IMR-90 (cell line): ENCODE data around the gene CHN2.

Source experiments
- CEBPB ChIP-seq: IDR thresholded peaks from 2 replicates; pipeline ENCODE4 v1.6.1; 2012; ENCODE audit warnings: low read depth, low read length, improper control_type of control experiment
- CTCF ChIP-seq: conservative IDR thresholded peaks from 2 replicates; pipeline ENCODE4 v1.5.1; 2012; ENCODE audit warnings: mild to moderate bottlenecking, low read depth, low read length, improper control_type of control experiment
- ELK1 ChIP-seq: fragments of 150-350 bp; IDR thresholded peaks from 2 replicates; pipeline ENCODE4 v1.6.1; 2016; ENCODE audit warnings: low read depth, mild to moderate bottlenecking, low read length, moderate library complexity, borderline replicate concordance
- MXI1 ChIP-seq: IDR thresholded peaks from 2 replicates; pipeline ENCODE4 v1.6.1; 2012; ENCODE audit warnings: low read depth, mild to moderate bottlenecking, low read length, moderate library complexity, borderline replicate concordance
- POLR2A ChIP-seq: IDR thresholded peaks from 2 replicates; pipeline ENCODE4 v1.6.1; 2012; ENCODE audit warnings: mild to moderate bottlenecking, low read depth, low read length
- RAD21 ChIP-seq: IDR thresholded peaks from 2 replicates; pipeline ENCODE4 v1.6.1; 2012; ENCODE audit warnings: low read length, improper control_type of control experiment
- RFX5 ChIP-seq: IDR thresholded peaks from 2 replicates; pipeline ENCODE4 v1.8.0; 2012; ENCODE audit warnings: low read depth, mild to moderate bottlenecking, low read length, moderate library complexity

GRCh38 chr7:29291723-29292618, 97.4 kb downstream of the CHN2 start:
- TF ChIP-seq POLR2A (no peak), CEBPB (no peak), RAD21 (no peak), ELK1 (no peak), CTCF (no peak), RFX5 (no peak), MXI1 (no peak)
